ENCODE data around the gene CACNA2D3.

CACNA2D3 gene

GRCh38 chr3:54541369-54541768 is 419.0 kb downstream of the CACNA2D3 start:
- DNase-seq, result no peak

GRCh38 chr3:54543446-54543845 is 421.1 kb downstream of the CACNA2D3 start:
- DNase-seq, result no peak

GRCh38 chr3:54547051-54547450 is 424.7 kb downstream of the CACNA2D3 start:
- no peak for DNase-seq

- no peak for DNase-seq
These were observed 425.5 kb downstream of the CACNA2D3 start for GRCh38 chr3:54547846-54548245.

- no peak for DNase-seq
These were observed 427.4 kb downstream of the CACNA2D3 start for GRCh38 chr3:54549607-54550220.

GRCh38 chr3:54550221-54550977 is 428.0 kb downstream of the CACNA2D3 start:
- no peak for DNase-seq

GRCh38 chr3:54556630-54557029 is 434.3 kb downstream of the CACNA2D3 start:
- no peak for DNase-seq

- no peak for DNase-seq
These were observed 435.4 kb downstream of the CACNA2D3 start for GRCh38 chr3:54557538-54558428.

- DNase-seq, result no peak
These were observed 441.3 kb downstream of the CACNA2D3 start for GRCh38 chr3:54563501-54564200.

GRCh38 chr3:54564374-54564925 is 442.1 kb downstream of the CACNA2D3 start:
- no peak for DNase-seq

GRCh38 chr3:54565956-54566355 is 443.6 kb downstream of the CACNA2D3 start:
- DNase-seq, result no peak

GRCh38 chr3:54567949-54568348 is 445.6 kb downstream of the CACNA2D3 start:
- DNase-seq, result no peak

- no peak for DNase-seq
These were observed 447.7 kb downstream of the CACNA2D3 start for GRCh38 chr3:54570008-54570407.

GRCh38 chr3:54572197-54572895 is 450.0 kb downstream of the CACNA2D3 start:
- no peak for DNase-seq

- no peak for DNase-seq
These were observed 451.5 kb downstream of the CACNA2D3 start for GRCh38 chr3:54573858-54574257.

GRCh38 chr3:54574906-54575617 is 452.7 kb downstream of the CACNA2D3 start:
- DNase-seq, result no peak

GRCh38 chr3:54575618-54575960 is 453.2 kb downstream of the CACNA2D3 start:
- no peak for DNase-seq

GRCh38 chr3:54577313-54577712 is 455.0 kb downstream of the CACNA2D3 start:
- no peak for DNase-seq

- DNase-seq, result no peak
These were observed 456.1 kb downstream of the CACNA2D3 start for GRCh38 chr3:54578417-54578816.

GRCh38 chr3:54580453-54580852 is 458.1 kb downstream of the CACNA2D3 start:
- DNase-seq, result no peak

- DNase-seq, result no peak
These were observed 460.1 kb downstream of the CACNA2D3 start for GRCh38 chr3:54582424-54582823.

All from NCI-H2081 treated with DMSO at 0.1 percent for 48 hours (cell line).